ENCODE measurements around the gene IGFBP7. TPM values are rescaled to one million over a fixed set of nuclear protein-coding genes. Genes with fewer than 3 reads are reported as not detected.

The IGFBP7 gene
- total and polyA plus RNA-seq, 10 of the 15 experiments (the other 5 are each of a cell fraction or from before 2014, with no cell fraction given) = 0.69 to 1.9 (median 1.4) TPM; not detected in 5

DNA sequence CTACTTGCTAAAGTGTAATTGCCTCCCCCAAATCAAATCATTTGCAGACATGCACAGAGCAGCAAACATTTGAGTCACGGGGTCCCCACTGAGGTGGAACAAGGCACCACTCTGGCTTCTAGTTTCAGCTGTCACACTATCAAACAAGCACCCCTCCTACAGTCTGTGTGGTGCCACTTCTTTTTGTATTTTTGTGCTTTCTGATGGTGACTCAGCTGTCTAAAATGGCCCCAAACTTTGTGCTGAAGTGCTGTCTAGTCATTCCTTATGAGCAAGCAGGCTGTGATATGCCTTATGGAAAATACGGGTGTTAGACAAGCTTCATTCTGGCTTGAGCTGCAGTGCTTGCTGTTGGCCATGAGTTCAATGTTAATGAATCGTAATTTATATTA lies 15.4 kb downstream of the IGFBP7 start:
- RAD21 ChIA-PET (ENCODE audit: unreplicated experiment) = no interaction called here
- in situ Hi-C loops (cut with MboI) (no loop called here), intact Hi-C loops (cut with micrococcal nuclease; ENCODE audit: unreplicated experiment) (no loop called here)
- POLR2A ChIA-PET = no interaction called here
- BruUV-seq (replicated peaks) = no TSS peak
- no peak overlapping the region for H3K4me2 ChIP-seq (ENCODE audit: control insufficient read depth, insufficient read depth)
- no peak overlapping the region for H3K9ac ChIP-seq (ENCODE audit: control insufficient read depth, insufficient read depth, low read length)
- CTCF ChIA-PET = no interaction called here
- no peaks in the 10 kb centered on the region for H3K36me3 ChIP-seq (ENCODE audit: control insufficient read depth in 2 of 2, insufficient read depth in 2 of 2, low read length in 1 of 2)
- no peak for TF ChIP-seq SREBF1 (IDR thresholded peaks at IDR 0.05; ENCODE audit: low read length)
- TF ChIP-seq RFX5 (IDR thresholded peaks at IDR 0.05; ENCODE audit: low read depth, low read length) = no peak
- TF ChIP-seq WRNIP1 (IDR thresholded peaks at IDR 0.05; ENCODE audit: borderline replicate concordance, low read depth, low read length) = no peak
- TF ChIP-seq TAF1 (IDR thresholded peaks at IDR 0.05; ENCODE audit: borderline replicate concordance, low read depth, low read length) = no peak
- TF ChIP-seq SUPT20H (IDR thresholded peaks at IDR 0.05; ENCODE audit: borderline replicate concordance, control insufficient read depth, low read depth, low read length) = no peak
- TF ChIP-seq CEBPB (IDR thresholded peaks at IDR 0.05; ENCODE audit: borderline replicate concordance in 1 of 2, low read depth in 2 of 2, low read length in 2 of 2) = no peak
- TF ChIP-seq CEBPZ (IDR thresholded peaks at IDR 0.05; ENCODE audit: low read depth, low read length) = no peak
- TF ChIP-seq ZNF274 (IDR thresholded peaks at IDR 0.05; ENCODE audit: insufficient read depth, insufficient read length) = no peak
- no peak for TF ChIP-seq MEF2B (IDR thresholded peaks at IDR 0.05; ENCODE audit: partially characterized antibody, poor library complexity, severe bottlenecking)
- TF ChIP-seq IKZF1 (conservative IDR thresholded peaks at IDR 0.05) = no peak
- TF ChIP-seq, protein P1, sequence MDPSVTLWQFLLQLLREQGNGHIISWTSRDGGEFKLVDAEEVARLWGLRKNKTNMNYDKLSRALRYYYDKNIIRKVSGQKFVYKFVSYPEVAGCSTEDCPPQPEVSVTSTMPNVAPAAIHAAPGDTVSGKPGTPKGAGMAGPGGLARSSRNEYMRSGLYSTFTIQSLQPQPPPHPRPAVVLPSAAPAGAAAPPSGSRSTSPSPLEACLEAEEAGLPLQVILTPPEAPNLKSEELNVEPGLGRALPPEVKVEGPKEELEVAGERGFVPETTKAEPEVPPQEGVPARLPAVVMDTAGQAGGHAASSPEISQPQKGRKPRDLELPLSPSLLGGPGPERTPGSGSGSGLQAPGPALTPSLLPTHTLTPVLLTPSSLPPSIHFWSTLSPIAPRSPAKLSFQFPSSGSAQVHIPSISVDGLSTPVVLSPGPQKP (IDR thresholded peaks at IDR 0.05; ENCODE audit: low read depth, low read length) = no peak
- no peak for TF ChIP-seq RUNX3 (IDR thresholded peaks at IDR 0.05; ENCODE audit: low read length)
- TF ChIP-seq, protein P2, sequence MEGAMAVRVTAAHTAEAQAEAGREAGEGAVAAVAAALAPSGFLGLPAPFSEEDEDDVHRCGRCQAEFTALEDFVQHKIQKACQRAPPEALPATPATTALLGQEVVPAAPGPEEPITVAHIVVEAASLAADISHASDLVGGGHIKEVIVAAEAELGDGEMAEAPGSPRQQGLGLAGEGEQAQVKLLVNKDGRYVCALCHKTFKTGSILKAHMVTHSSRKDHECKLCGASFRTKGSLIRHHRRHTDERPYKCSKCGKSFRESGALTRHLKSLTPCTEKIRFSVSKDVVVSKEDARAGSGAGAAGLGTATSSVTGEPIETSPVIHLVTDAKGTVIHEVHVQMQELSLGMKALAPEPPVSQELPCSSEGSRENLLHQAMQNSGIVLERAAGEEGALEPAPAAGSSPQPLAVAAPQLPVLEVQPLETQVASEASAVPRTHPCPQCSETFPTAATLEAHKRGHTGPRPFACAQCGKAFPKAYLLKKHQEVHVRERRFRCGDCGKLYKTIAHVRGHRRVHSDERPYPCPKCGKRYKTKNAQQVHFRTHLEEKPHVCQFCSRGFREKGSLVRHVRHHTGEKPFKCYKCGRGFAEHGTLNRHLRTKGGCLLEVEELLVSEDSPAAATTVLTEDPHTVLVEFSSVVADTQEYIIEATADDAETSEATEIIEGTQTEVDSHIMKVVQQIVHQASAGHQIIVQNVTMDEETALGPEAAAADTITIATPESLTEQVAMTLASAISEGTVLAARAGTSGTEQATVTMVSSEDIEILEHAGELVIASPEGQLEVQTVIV (IDR thresholded peaks at IDR 0.05; ENCODE audit: borderline replicate concordance, partially characterized antibody) = no peak
- H3K79me2 ChIP-seq (ENCODE audit: control insufficient read depth, insufficient read depth, low read length) = no peaks in the 10 kb centered on the region
- SMC1A ChIA-PET (ENCODE audit: uncharacterized antibody, unreplicated experiment) = no interaction called here
- no peaks in the 10 kb centered on the region for H3K9me3 ChIP-seq (replicated peaks; ENCODE audit: control insufficient read depth, insufficient read depth, low read length)
- FAIRE-seq = no peak
- no peaks in the 10 kb centered on the region for H4K20me1 ChIP-seq (ENCODE audit: control insufficient read depth, insufficient read depth)
- H3K27me3 ChIP-seq (replicated peaks in 1 of 2; ENCODE audit: control insufficient read depth in 2 of 2, insufficient read depth in 2 of 2, low read length in 1 of 2) = peaks cover 0 to 3% of the 10 kb centered on the region in 2 experiments; a peak in 3 of 4 replicates
- no peak for DNase-seq (ENCODE audit: low read depth, low spot score)
- WGBS (ENCODE audit: insufficient coverage, insufficient replicate concordance, low lambda C conversion rate, missing lambda C conversion rate) = 15% methylated on average over 3 of the region's 3 CpGs
- H2AFZ ChIP-seq (ENCODE audit: control insufficient read depth, low read depth, low read length) = no peak overlapping the region
- no peak for ATAC-seq
- H3K27ac ChIP-seq (ENCODE audit: control insufficient read depth, insufficient read depth) = no peak overlapping the region
- H3K4me3 ChIP-seq = no peak overlapping the region
- no peaks in the 10 kb centered on the region for H3K4me1 ChIP-seq (ENCODE audit: control insufficient read depth, insufficient read depth, low read length)

Data from GM12878 (cell line).